Umbilical cord (tissue), 2 donors: ENCODE results near the gene WLS. TPM values are rescaled to one million over a fixed set of nuclear protein-coding genes. Genes with fewer than 3 reads are reported as not detected.
A peak's percentile ranks its signal among the peaks of the same experiment; 100 is the strongest.
"Not testable (repeated sequence)": the region's sequence is repeated elsewhere in the genome, so short reads cannot be mapped to it uniquely, and the experiment has no call there.

Experiments used
- DNase-seq: peaks from one replicate; pipeline ENCODE4 v3.0.0-alpha.2; 2015; ENCODE audit warnings: low spot score
- total RNA-seq: library from RNA; depleted of rRNA; stranded (reverse); fragments of >200 nt; gene quantifications from one replicate; pipeline ENCODE4 v1.2.3, GENCODE V29; 2014; ENCODE audit warnings: low replicate concordance; ENCODE audit not compliant: insufficient read depth

WLS gene
- total RNA-seq, 1 donor from 2014 or later: 50.6 TPM

DNA sequence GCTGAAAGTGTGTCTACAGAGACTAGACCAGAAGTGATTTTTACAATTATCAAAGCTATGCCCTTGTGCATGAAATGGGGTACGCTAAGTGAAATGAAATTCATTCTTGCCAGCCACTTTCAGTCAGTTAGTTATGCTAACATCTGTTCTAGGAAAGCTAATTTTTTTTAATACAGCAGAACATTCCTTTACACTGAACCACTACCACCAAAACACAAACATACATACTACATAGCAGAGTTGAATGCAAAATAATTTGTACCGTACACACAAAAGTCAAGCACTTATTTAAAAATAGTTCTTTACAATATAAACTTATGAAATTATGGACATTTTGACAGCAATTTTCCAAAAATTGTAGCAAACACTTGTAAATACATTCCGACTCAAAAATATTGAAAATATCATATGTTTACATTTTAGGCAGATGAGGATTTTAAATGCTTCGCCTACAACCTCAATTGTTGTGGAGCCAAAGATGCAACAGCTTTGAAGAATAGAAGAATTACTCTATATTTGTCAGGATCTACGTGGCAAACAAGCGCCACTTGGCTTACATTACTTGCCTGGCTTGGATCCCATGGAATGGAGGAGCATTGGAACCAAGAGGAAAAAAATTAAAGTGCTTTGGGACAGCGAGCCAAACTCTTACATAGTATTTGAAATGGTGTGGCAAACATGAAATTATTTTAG, 30.6 kb downstream of the WLS start:
- DNase-seq: no peak

GRCh38 chr1:68199603-68200002, 32.7 kb downstream of the WLS start:
- no peak for DNase-seq

GRCh38 chr1:68198752-68199151, 33.6 kb downstream of the WLS start:
- no peak for DNase-seq

GRCh38 chr1:68197891-68198290, 34.4 kb downstream of the WLS start:
- no peak for DNase-seq

GRCh38 chr1:68197461-68197860, 34.9 kb downstream of the WLS start:
- DNase-seq: no peak

GRCh38 chr1:68196676-68197075, 35.6 kb downstream of the WLS start:
- DNase-seq: no peak

DNA sequence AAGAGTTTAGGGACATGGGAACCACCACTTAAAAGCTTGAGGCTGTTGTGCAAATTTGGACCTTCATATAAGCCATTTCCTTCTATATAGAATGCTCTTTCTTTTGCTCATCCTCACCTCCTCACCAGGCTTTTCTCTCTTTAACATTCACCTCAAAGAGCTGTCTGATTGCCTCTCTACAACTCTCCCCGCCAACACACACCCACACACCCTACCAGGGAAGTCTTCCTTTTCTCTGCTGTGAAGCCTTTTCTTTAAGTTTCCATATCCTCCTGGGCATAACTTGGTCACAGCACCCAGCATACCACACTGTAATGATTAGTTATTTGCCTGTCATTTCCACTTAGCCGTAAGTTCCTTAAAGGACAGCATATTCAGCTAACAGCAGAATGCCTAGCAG, 40.6 kb downstream of the WLS start:
- DNase-seq: no peak

- no peak for DNase-seq
Observed at GRCh38 chr1:68188644-68189340, 43.5 kb downstream of the WLS start.

- no peak for DNase-seq
Observed at GRCh38 chr1:68188060-68188538, 44.2 kb downstream of the WLS start.

DNA sequence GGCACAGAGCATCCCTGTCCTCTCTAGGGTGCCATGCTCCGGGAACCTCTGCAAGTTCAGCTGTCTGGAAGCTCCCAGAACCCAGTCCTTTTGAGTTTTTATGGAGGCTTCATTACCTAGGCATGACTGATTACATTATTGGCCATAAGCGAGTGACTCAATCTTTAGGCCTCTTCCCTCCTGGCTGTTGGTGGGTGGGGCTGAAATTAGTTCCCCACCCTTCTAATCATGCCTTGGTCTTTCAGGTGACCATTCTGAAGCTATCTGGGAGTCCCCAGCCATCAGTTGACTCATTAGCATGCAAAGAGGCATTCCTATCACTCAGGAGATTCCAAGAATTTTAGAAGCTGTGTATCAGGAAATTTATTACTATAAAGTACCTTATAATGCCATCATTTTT, 46.6 kb downstream of the WLS start:
- DNase-seq: no peak

DNA sequence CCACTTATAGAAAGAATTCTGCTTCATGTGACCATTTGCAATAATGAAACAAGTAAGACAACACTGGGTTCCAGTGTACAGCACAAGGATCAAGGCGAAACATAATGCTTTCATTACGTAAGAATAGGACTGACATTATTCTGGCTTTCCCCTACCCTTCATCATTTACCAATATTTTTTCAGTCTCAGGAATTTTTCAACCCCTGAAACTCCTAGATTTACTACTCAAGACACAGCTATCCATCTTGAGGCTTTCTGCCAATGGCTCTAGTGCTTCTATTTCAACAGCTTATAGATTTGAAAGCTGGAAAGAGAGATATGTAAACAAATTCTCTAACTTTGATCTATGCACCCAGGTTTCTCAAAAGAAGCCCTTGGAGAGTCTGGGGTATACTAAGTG, 48.4 kb downstream of the WLS start:
- DNase-seq: no peak

DNA sequence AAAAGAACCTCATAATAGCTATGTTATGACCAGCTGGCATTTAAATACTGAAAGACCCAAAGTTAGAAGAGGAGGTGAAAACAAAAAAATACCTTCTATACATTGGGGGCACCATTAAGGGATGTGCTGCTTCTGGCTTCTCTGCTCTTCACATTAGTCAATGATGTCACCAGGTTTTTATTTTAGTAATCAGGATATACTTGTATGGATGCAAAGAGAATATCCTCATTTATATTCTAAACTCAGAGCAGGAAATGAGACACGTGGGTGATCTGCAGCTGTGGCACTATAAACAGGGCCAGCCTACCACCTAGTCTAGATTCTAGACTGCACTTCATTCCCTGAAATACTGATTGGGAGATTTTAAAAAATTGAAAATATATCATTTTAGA, 51.2 kb downstream of the WLS start:
- DNase-seq: no peak

DNA sequence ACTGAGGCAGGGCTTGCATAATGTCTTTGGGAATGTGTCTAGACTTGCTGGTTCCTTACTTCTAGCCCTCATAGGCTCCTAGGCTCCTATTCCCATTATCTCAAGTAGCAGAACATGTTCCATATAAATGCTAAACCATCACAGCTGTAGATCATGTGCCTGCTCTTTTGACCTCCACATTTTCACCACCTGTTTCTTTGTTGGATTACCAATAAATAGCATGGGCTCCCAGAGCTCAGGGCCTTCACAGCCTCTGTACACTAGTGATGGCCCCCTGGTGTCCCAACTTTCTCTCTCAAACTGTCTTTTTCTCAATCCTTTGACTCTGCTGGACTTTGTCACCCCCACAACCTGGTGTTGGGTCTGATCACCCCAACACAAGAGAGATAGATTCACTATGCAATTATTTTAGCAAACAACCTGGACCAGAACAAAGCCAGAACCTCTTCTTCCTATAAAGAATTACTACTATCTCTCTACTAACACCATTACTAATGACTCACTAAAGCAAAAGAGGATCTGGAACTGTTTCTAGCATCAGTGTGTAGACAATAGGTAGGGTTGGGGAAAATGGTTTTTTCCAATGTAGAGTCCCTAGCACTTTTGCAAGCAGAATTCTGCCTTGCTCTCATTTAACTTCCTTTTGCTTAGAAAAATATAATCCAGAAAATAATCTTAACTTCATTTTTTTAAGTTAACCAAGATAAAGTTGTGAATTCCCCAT, 51.7 kb downstream of the WLS start:
- DNase-seq: no peak

- DNase-seq: no peak
Observed at GRCh38 chr1:68178821-68179490, 53.4 kb downstream of the WLS start.

- DNase-seq: peak; percentile 67
Observed at GRCh38 chr1:68175621-68176398, 56.5 kb downstream of the WLS start.

- peak; percentile 9 for DNase-seq
Observed at GRCh38 chr1:68174738-68175113, 57.6 kb downstream of the WLS start.

- peak; percentile 87 for DNase-seq
Observed at GRCh38 chr1:68173936-68174737, 58.2 kb downstream of the WLS start.

GRCh38 chr1:68173283-68173935, 58.9 kb downstream of the WLS start:
- peak; percentile 51 for DNase-seq

- not testable (repeated sequence) for DNase-seq
Observed at GRCh38 chr1:68171795-68172194, 60.5 kb downstream of the WLS start.
